Measurements from ENCODE around the gene UGT1A6. TPM values are rescaled to one million over a fixed set of nuclear protein-coding genes. Genes with fewer than 3 reads are reported as not detected.

Gene UGT1A6
- total RNA-seq, 1 experiment from 2014 or later: 98.0 TPM

- no peak overlapping the region for H3K27ac Mint-ChIP-seq (ENCODE audit: unreplicated experiment)
- TF ChIP-seq CTCF (IDR thresholded peaks at IDR 0.05; ENCODE audit: unreplicated experiment): no peak
- intact Hi-C loops (cut with micrococcal nuclease; ENCODE audit: unreplicated experiment): no loop called here
- no peaks in the 10 kb centered on the region for H3K4me1 Mint-ChIP-seq (ENCODE audit: low read depth, unreplicated experiment)
- no peaks in the 10 kb centered on the region for H3K9me3 Mint-ChIP-seq (ENCODE audit: low read depth, unreplicated experiment)
- no peak overlapping the region for H3K4me3 Mint-ChIP-seq (ENCODE audit: low read depth, unreplicated experiment)
- peaks cover 10% of the 10 kb centered on the region for H3K27me3 Mint-ChIP-seq (ENCODE audit: unreplicated experiment)
- DNase-seq: no peak
- BruUV-seq (replicated peaks): no TSS peak
- CTCF ChIA-PET: no interaction called here
- H3K36me3 Mint-ChIP-seq (ENCODE audit: insufficient read depth, unreplicated experiment): peaks cover 6% of the 10 kb centered on the region
Measured at GRCh38 chr2:233793465-233794127, 100.9 kb downstream of the UGT1A6 start.

GRCh38 chr2:233794128-233794658, 101.5 kb downstream of the UGT1A6 start:
- Mint-ChIP-seq H3K9me3 (ENCODE audit: low read depth, unreplicated experiment) (no peaks in the 10 kb centered on the region), H3K27ac (ENCODE audit: unreplicated experiment) (no peak overlapping the region), H3K36me3 (ENCODE audit: insufficient read depth, unreplicated experiment) (peaks cover 2% of the 10 kb centered on the region), H3K4me3 (ENCODE audit: low read depth, unreplicated experiment) (no peak overlapping the region), H3K27me3 (ENCODE audit: unreplicated experiment) (peaks cover 10% of the 10 kb centered on the region), H3K4me1 (ENCODE audit: low read depth, unreplicated experiment) (no peaks in the 10 kb centered on the region)
- no peak for TF ChIP-seq CTCF (IDR thresholded peaks at IDR 0.05; ENCODE audit: unreplicated experiment)
- no TSS peak for BruUV-seq (replicated peaks)
- CTCF ChIA-PET: no interaction called here
- intact Hi-C loops (cut with micrococcal nuclease; ENCODE audit: unreplicated experiment): no loop called here
- no peak for DNase-seq

GRCh38 chr2:233795735-233796171, 103.1 kb downstream of the UGT1A6 start:
- H3K4me1 Mint-ChIP-seq (ENCODE audit: low read depth, unreplicated experiment): peaks cover 7% of the 10 kb centered on the region

GRCh38 chr2:233796254-233796653, 103.6 kb downstream of the UGT1A6 start:
- no peaks in the 10 kb centered on the region for H3K36me3 Mint-ChIP-seq (ENCODE audit: insufficient read depth, unreplicated experiment)
- no peaks in the 10 kb centered on the region for H3K9me3 Mint-ChIP-seq (ENCODE audit: low read depth, unreplicated experiment)
- no peak overlapping the region for H3K4me3 Mint-ChIP-seq (ENCODE audit: low read depth, unreplicated experiment)
- BruUV-seq (replicated peaks): no TSS peak
- CTCF ChIA-PET: interaction anchor here (0.7 kb wide), 1 partner anchor 84 kb away, joined by 6 read pairs; no protein-coding TSS in a partner anchor
- no peak for TF ChIP-seq CTCF (IDR thresholded peaks at IDR 0.05; ENCODE audit: unreplicated experiment)
- H3K4me1 Mint-ChIP-seq (ENCODE audit: low read depth, unreplicated experiment): peaks cover 12% of the 10 kb centered on the region
- intact Hi-C loops (cut with micrococcal nuclease; ENCODE audit: unreplicated experiment): no loop called here
- no peak overlapping the region for H3K27ac Mint-ChIP-seq (ENCODE audit: unreplicated experiment)
- H3K27me3 Mint-ChIP-seq (ENCODE audit: unreplicated experiment): no peaks in the 10 kb centered on the region
- DNase-seq: no peak

More at GRCh38 chr2:233795735-233796171, 103.1 kb downstream of the UGT1A6 start:
- H3K27me3 Mint-ChIP-seq (ENCODE audit: unreplicated experiment): peaks cover 2% of the 10 kb centered on the region
- H3K36me3 Mint-ChIP-seq (ENCODE audit: insufficient read depth, unreplicated experiment): no peaks in the 10 kb centered on the region
- no peak for TF ChIP-seq CTCF (IDR thresholded peaks at IDR 0.05; ENCODE audit: unreplicated experiment)
- H3K27ac Mint-ChIP-seq (ENCODE audit: unreplicated experiment): no peak overlapping the region
- H3K9me3 Mint-ChIP-seq (ENCODE audit: low read depth, unreplicated experiment): no peaks in the 10 kb centered on the region
- intact Hi-C loops (cut with micrococcal nuclease; ENCODE audit: unreplicated experiment): no loop called here
- no TSS peak for BruUV-seq (replicated peaks)
- DNase-seq: no peak
- H3K4me3 Mint-ChIP-seq (ENCODE audit: low read depth, unreplicated experiment): no peak overlapping the region
- CTCF ChIA-PET: interaction anchor here (0.7 kb wide), 1 partner anchor 85 kb away, joined by 6 read pairs; no protein-coding TSS in a partner anchor

All from Calu3 (cell line).